Activated CD8-positive, alpha-beta T cell treated with anti-CD3 and anti-CD28 coated beads for 36 hours (primary cell): ENCODE data around the gene ECE1. TPM values are rescaled to one million over a fixed set of nuclear protein-coding genes. Genes with fewer than 3 reads are reported as not detected.
A peak's percentile ranks its signal among the peaks of the same experiment; 100 is the strongest.

Source experiments
- ATAC-seq: fragments of 200-7000 bp; cut with Tn5 transposase; one replicate; pipeline ENCODE4 v1.10.0; 2021; ENCODE audit warnings: mild to moderate bottlenecking, moderate library complexity
- CTCF ChIA-PET: fragments of 350-600 bp; sonication (Branson Sonifier 250); formaldehyde crosslinking; loops from one replicate; lab custom pipeline; 2021; ENCODE audit warnings: antibody characterized with exemption; lab: Charles Lee
- POLR2A ChIA-PET: fragments of 350-600 bp; sonication (Branson Sonifier 250); formaldehyde crosslinking; loops from one replicate; lab custom pipeline; 2021; ENCODE audit warnings: antibody characterized with exemption; lab: Charles Lee
- DNase-seq: peaks from one replicate; pipeline ENCODE4 v3.0.0-alpha.2; 2020
- H3K27ac Mint-ChIP-seq: one replicate; pipeline ENCODE4 v1.8.0; 2021; ENCODE audit warnings: mild to moderate bottlenecking, mixed read lengths
- H3K27me3 Mint-ChIP-seq: one replicate; pipeline ENCODE4 v1.8.0; 2021; ENCODE audit warnings: mixed read lengths
- H3K36me3 Mint-ChIP-seq: one replicate; pipeline ENCODE4 v1.8.0; 2021; ENCODE audit warnings: low read depth, mixed read lengths
- H3K4me1 Mint-ChIP-seq: one replicate; pipeline ENCODE4 v1.8.0; 2021; ENCODE audit warnings: low read depth, mixed read lengths
- H3K4me3 Mint-ChIP-seq: one replicate; pipeline ENCODE4 v1.8.0; 2021; ENCODE audit warnings: mild to moderate bottlenecking, moderate library complexity, mixed read lengths
- H3K9me3 Mint-ChIP-seq: one replicate; pipeline ENCODE4 v1.8.0; 2021; ENCODE audit warnings: mixed read lengths
- intact Hi-C: fragments of 100-400 bp; cut with micrococcal nuclease; formaldehyde crosslinking; loops from one replicate; pipeline ENCODE4 v1.10.0; 2022
- total RNA-seq, 2 experiments: library from RNA; stranded (reverse); gene quantifications; one replicate each; pipeline ENCODE4 v1.2.3, GENCODE V29; 2021
- TF ChIP-seq, protein P1 (sequence below): fragments of 200-600 bp; IDR thresholded peaks from one replicate; pipeline ENCODE4 v1.8.0; 2022; ENCODE audit warnings: antibody characterized with exemption, mild to moderate bottlenecking

Gene ECE1
- total RNA-seq, 2 experiments from 2014 or later: 118 to 127 TPM

DNA sequence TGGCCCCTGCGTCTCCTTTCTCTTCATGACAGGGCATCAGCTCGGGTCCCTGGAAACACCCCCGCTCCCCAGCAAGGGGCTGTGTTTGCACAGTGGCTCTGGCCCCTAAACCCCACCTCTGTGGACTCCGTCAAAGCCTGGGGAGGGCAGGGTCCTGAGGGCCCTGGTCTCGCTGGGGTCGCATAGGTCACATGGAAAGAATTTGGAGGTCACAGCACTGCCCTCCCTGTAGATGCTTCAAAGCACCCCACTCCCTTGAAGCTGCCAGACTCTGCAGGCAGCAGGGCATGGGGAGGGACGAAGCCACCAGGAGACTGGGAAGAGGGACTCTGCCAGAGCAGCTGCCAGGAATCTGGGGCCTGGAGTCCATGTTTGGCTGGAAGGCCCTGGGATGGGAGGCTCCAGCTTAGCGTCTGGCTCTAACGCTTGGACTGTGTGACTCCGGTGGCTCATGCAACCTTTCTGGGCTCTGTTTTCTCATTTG is 36.6 kb upstream of the ECE1 start:
- peaks cover 92% of the 10 kb centered on the region for H3K4me1 Mint-ChIP-seq
- ATAC-seq (no peak), DNase-seq (no peak)
- ChIA-PET CTCF (interaction anchor here (0.9 to 4.1 kb wide), 3 partner anchors 8 to 56 kb away, joined by 3 to 23 read pairs (median 4); no protein-coding TSS in a partner anchor), POLR2A (interaction anchor here (0.7 to 5.8 kb wide), 6 partner anchors 9 to 666 kb away, joined by 3 to 90 read pairs (median 13); partner anchors contain the start of gene ECE1)
- H3K4me3 Mint-ChIP-seq: no peak overlapping the region
- H3K36me3 Mint-ChIP-seq: peaks cover 48% of the 10 kb centered on the region
- no peaks in the 10 kb centered on the region for H3K9me3 Mint-ChIP-seq
- TF ChIP-seq, protein P1, sequence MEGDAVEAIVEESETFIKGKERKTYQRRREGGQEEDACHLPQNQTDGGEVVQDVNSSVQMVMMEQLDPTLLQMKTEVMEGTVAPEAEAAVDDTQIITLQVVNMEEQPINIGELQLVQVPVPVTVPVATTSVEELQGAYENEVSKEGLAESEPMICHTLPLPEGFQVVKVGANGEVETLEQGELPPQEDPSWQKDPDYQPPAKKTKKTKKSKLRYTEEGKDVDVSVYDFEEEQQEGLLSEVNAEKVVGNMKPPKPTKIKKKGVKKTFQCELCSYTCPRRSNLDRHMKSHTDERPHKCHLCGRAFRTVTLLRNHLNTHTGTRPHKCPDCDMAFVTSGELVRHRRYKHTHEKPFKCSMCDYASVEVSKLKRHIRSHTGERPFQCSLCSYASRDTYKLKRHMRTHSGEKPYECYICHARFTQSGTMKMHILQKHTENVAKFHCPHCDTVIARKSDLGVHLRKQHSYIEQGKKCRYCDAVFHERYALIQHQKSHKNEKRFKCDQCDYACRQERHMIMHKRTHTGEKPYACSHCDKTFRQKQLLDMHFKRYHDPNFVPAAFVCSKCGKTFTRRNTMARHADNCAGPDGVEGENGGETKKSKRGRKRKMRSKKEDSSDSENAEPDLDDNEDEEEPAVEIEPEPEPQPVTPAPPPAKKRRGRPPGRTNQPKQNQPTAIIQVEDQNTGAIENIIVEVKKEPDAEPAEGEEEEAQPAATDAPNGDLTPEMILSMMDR: no peak
- intact Hi-C loops: no loop called here
- no peaks in the 10 kb centered on the region for H3K27me3 Mint-ChIP-seq
- H3K27ac Mint-ChIP-seq: peak overlapping the region; percentile 94

DNA sequence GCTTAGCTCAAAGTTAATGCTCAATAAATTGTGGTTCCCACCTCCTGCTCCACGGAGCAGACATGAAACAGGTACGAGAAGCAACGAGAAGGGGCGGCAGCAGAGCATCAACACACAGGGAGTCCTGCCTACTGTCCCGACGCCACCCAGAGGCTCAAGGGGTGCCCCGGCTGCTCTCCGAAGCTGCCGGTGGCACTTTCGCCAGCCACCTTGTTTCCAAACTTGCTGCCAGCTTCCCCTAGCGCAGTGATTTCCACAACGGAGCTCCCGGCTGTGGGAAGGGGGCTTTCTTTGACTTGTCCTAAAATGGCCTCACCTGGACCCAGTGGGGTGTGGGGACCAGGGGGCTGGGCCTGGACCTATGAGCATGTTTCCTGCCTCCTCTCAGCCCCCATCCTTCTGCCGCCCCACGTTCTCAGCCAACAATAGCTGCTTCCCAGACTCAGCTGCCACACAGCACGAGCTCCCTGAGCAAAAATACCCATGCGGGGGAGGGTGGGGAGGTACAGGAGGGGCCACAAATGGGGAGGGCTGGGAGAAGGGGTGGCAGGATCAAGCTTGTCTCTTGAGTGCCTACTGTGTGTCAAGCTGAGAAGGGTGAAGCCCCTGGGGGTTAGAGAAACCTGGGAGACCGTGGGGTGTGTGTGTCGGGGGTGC is 35.6 kb upstream of the ECE1 start:
- Mint-ChIP-seq H3K4me3 (peak overlapping the region; percentile 56), H3K27me3 (no peaks in the 10 kb centered on the region)

DNA sequence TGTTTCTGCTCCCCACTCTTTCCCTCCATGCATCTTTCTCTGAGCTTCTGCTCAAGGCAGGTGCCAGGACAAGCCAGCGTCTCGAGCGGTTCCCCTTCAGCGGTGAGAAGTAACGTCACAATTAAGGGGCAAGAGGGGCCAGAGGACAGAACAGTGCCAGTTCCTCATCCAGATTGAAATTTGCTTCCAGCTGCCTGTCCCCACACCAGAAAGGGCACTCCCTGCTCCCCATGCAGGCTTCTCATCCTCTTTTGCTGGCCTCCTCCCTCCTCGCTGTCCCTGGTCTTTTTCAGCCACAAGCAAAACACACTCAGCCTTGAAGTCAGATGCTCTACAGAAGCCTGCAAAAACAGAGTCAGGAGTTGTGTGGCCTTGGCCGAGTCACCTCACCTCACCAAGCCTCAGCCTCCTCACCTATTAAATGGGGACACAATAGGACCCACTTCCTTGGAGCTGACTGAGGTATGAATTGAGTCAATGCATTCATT is 35.0 kb upstream of the ECE1 start:
- H3K9me3 Mint-ChIP-seq: no peaks in the 10 kb centered on the region
- peaks cover 85% of the 10 kb centered on the region for H3K4me1 Mint-ChIP-seq
- ChIA-PET CTCF (interaction anchor here (0.8 to 4.1 kb wide), 16 partner anchors 8 to 108 kb away, joined by 3 to 23 read pairs (median 8); no protein-coding TSS in a partner anchor), POLR2A (interaction anchor here (0.7 to 5.8 kb wide), 10 partner anchors 11 to 63 kb away, joined by 3 to 90 read pairs (median 8); partner anchors contain the start of gene ECE1)
- ATAC-seq (peak; percentile 38), DNase-seq (peak; percentile 62)
- TF ChIP-seq, protein P1: no peak
- no peaks in the 10 kb centered on the region for H3K27me3 Mint-ChIP-seq
- intact Hi-C loops: loop anchor here (2.0 kb wide), 1 partner anchor 30 kb away; no protein-coding TSS in a partner anchor
- peak overlapping the region; percentile 94 for H3K27ac Mint-ChIP-seq
- peaks cover 45% of the 10 kb centered on the region for H3K36me3 Mint-ChIP-seq
- H3K4me3 Mint-ChIP-seq: peak overlapping the region; percentile 56

More for the DNA sequence above, 35.6 kb upstream of the ECE1 start:
- Mint-ChIP-seq H3K36me3 (peaks cover 46% of the 10 kb centered on the region), H3K27ac (peak overlapping the region; percentile 94), H3K4me1 (peaks cover 88% of the 10 kb centered on the region), H3K9me3 (no peaks in the 10 kb centered on the region)
- TF ChIP-seq, protein P1: no peak
- intact Hi-C loops: loop anchor here (2.0 kb wide), 1 partner anchor 31 kb away; no protein-coding TSS in a partner anchor
- peak; percentile 18 for DNase-seq
- POLR2A ChIA-PET: interaction anchor here (0.7 to 5.8 kb wide), 11 partner anchors 10 to 64 kb away, joined by 3 to 90 read pairs (median 7); partner anchors contain the start of gene ECE1
- ATAC-seq: no peak
- CTCF ChIA-PET: interaction anchor here (0.8 to 4.1 kb wide), 10 partner anchors 8 to 109 kb away, joined by 3 to 23 read pairs (median 8); no protein-coding TSS in a partner anchor

DNA sequence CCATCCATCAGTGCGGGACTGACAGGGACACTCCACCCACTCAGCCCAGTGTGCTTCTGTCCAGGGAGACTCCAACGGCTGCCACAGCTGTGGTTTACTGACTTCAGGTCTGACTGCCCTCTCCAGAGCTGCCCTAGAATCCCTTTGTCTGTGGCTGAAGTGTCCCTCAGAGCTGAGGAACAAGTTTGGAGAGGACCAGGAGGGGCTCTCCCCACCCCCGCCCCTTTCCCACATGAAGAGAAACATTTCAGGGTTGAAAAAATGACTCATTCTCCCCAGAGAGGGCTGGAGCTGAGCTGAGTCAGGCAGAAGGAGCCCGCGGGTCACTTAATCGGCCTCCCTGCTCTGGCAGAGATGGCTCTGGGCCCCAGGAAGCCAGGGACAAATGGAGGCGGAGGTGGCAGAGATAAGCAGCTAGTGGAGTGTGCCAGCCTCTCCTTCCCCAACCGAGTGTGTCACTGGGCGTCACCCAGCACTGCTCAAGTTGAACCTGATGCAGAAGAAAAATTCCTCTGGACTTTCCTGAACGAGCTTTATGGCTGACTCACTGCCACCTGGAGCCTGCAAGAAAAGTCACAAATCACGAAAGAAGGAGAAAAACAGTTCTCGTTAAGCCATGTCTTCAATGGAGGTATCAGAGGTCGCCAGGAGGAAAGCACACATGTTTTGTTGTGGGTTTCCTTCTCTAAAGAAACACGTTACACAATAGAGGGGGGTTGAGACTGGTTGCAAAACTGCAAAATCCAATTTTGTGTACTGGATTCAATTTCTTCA is 34.3 kb upstream of the ECE1 start:
- H3K27me3 Mint-ChIP-seq: no peaks in the 10 kb centered on the region
- TF ChIP-seq, protein P1: no peak
- DNase-seq: peak; percentile 91
- CTCF ChIA-PET: interaction anchor here (0.9 to 4.1 kb wide), 19 partner anchors 8 to 108 kb away, joined by 3 to 23 read pairs (median 6); no protein-coding TSS in a partner anchor
- peak overlapping the region; percentile 94 for H3K27ac Mint-ChIP-seq
- H3K4me1 Mint-ChIP-seq: peaks cover 84% of the 10 kb centered on the region
- intact Hi-C loops: loop anchor here (2.0 kb wide), 1 partner anchor 30 kb away; no protein-coding TSS in a partner anchor
- POLR2A ChIA-PET: interaction anchor here (0.7 to 5.8 kb wide), 11 partner anchors 11 to 65 kb away, joined by 3 to 90 read pairs (median 7); partner anchors contain the start of gene ECE1
- peak; percentile 86 for ATAC-seq
- peaks cover 45% of the 10 kb centered on the region for H3K36me3 Mint-ChIP-seq
- H3K9me3 Mint-ChIP-seq: no peaks in the 10 kb centered on the region
- peak overlapping the region; percentile 56 for H3K4me3 Mint-ChIP-seq
